Measurements from ENCODE around the gene KCNH8. TPM values are rescaled to one million over a fixed set of nuclear protein-coding genes. Genes with fewer than 3 reads are reported as not detected.

KCNH8 gene
- polyA plus RNA-seq, 3 donors = 0.03 TPM; not detected in 2

- H3K9me3 Mint-ChIP-seq = peaks cover 0 to 8% (median 2%) of the 10 kb centered on the region in 7 donors
- Histone ChIP-seq H3K4me2 (replicated peaks; ENCODE audit: extremely low read depth, low read length, poor library complexity, severe bottlenecking) (no peak overlapping the region), H3K9me3 (replicated peaks in 1 of 2; ENCODE audit: control insufficient read depth in 1 of 2, insufficient read depth in 1 of 2, low read length in 2 of 2) (peaks cover 0 to 6% of the 10 kb centered on the region in 2 donors), H3K27ac (ENCODE audit: low read depth in 1 of 2, low read length in 2 of 2) (no peak overlapping the region), H3K4me1 (ENCODE audit: control insufficient read depth in 1 of 2, insufficient read depth in 2 of 2, low read length in 2 of 2) (no peaks in the 10 kb centered on the region), H3K9ac (ENCODE audit: insufficient read depth, low read length, poor library complexity, severe bottlenecking) (no peak overlapping the region), H3K79me2 (ENCODE audit: insufficient read depth, low read length) (no peaks in the 10 kb centered on the region), H4K20me1 (ENCODE audit: insufficient read depth, low read length) (no peaks in the 10 kb centered on the region), H3K36me3 (replicated peaks in 1 of 2; ENCODE audit: control insufficient read depth in 1 of 2, insufficient read depth in 2 of 2, low read length in 2 of 2) (no peaks in the 10 kb centered on the region), H2AFZ (ENCODE audit: insufficient read depth, low read depth, low read length, poor library complexity, severe bottlenecking) (no peak overlapping the region), H3K4me3 (replicated peaks in 1 of 3; ENCODE audit: low read depth in 2 of 3, low read length in 3 of 3) (no peak overlapping the region), H3K27me3 (ENCODE audit: control insufficient read depth in 2 of 2, insufficient read depth in 2 of 2, low read length in 2 of 2) (no peaks in the 10 kb centered on the region)
- peaks cover 0 to 1% (median 0%) of the 10 kb centered on the region in 3 donors for H3K27me3 Mint-ChIP-seq (ENCODE audit: low read depth in 3 of 3)
- intact Hi-C loops (cut with micrococcal nuclease) = no loop called here
- DNase-seq = no peak
- no peak for TF ChIP-seq CTCF (IDR thresholded peaks at IDR 0.05)
- no peaks in the 10 kb centered on the region for H3K36me3 Mint-ChIP-seq
- WGBS (ENCODE audit: insufficient coverage) = 13% methylated on average over 1 of the region's 4 CpGs
- no peak overlapping the region for H3K27ac Mint-ChIP-seq
- no peak overlapping the region for H3K4me3 Mint-ChIP-seq
- peaks cover 10% of the 10 kb centered on the region for H3K4me1 Mint-ChIP-seq
Observed at GRCh38 chr3:19559724-19560442, 411.6 kb downstream of the KCNH8 start.

- no peak for DNase-seq
Observed at GRCh38 chr3:19573644-19574043, 425.3 kb downstream of the KCNH8 start.

More at GRCh38 chr3:19573644-19574043, 425.3 kb downstream of the KCNH8 start:
- no peak for TF ChIP-seq CTCF (IDR thresholded peaks at IDR 0.05)
- WGBS (ENCODE audit: insufficient coverage) = no CpG with 5 or more reads among the region's 2 CpGs
- Histone ChIP-seq H3K27ac (ENCODE audit: low read depth in 1 of 2, low read length in 2 of 2) (no peak overlapping the region), H3K4me3 (replicated peaks in 1 of 3; ENCODE audit: low read depth in 2 of 3, low read length in 3 of 3) (no peak overlapping the region), H3K9ac (ENCODE audit: insufficient read depth, low read length, poor library complexity, severe bottlenecking) (no peak overlapping the region), H3K27me3 (ENCODE audit: control insufficient read depth in 2 of 2, insufficient read depth in 2 of 2, low read length in 2 of 2) (no peaks in the 10 kb centered on the region), H3K4me2 (replicated peaks; ENCODE audit: extremely low read depth, low read length, poor library complexity, severe bottlenecking) (no peak overlapping the region), H3K9me3 (replicated peaks in 1 of 2; ENCODE audit: control insufficient read depth in 1 of 2, insufficient read depth in 1 of 2, low read length in 2 of 2) (no peaks in the 10 kb centered on the region), H4K20me1 (ENCODE audit: insufficient read depth, low read length) (no peaks in the 10 kb centered on the region), H3K79me2 (ENCODE audit: insufficient read depth, low read length) (no peaks in the 10 kb centered on the region), H2AFZ (ENCODE audit: insufficient read depth, low read depth, low read length, poor library complexity, severe bottlenecking) (no peak overlapping the region), H3K36me3 (replicated peaks in 1 of 2; ENCODE audit: control insufficient read depth in 1 of 2, insufficient read depth in 2 of 2, low read length in 2 of 2) (no peaks in the 10 kb centered on the region), H3K4me1 (ENCODE audit: control insufficient read depth in 1 of 2, insufficient read depth in 2 of 2, low read length in 2 of 2) (no peaks in the 10 kb centered on the region)
- intact Hi-C loops (cut with micrococcal nuclease) = no loop called here
- Mint-ChIP-seq H3K4me3 (no peak overlapping the region), H3K9me3 (peaks cover 0 to 12% (median 5%) of the 10 kb centered on the region in 7 donors), H3K4me1 (no peaks in the 10 kb centered on the region), H3K27me3 (ENCODE audit: low read depth in 3 of 3) (peaks cover 0 to 1% (median 0%) of the 10 kb centered on the region in 3 donors), H3K36me3 (no peaks in the 10 kb centered on the region), H3K27ac (no peak overlapping the region)
